ENCODE measurements around the gene TARS2. TPM values are rescaled to one million over a fixed set of nuclear protein-coding genes. Genes with fewer than 3 reads are reported as not detected.

Gene TARS2
- total RNA-seq, 2 experiments from 2014 or later: 42.0 to 55.3 TPM

DNA sequence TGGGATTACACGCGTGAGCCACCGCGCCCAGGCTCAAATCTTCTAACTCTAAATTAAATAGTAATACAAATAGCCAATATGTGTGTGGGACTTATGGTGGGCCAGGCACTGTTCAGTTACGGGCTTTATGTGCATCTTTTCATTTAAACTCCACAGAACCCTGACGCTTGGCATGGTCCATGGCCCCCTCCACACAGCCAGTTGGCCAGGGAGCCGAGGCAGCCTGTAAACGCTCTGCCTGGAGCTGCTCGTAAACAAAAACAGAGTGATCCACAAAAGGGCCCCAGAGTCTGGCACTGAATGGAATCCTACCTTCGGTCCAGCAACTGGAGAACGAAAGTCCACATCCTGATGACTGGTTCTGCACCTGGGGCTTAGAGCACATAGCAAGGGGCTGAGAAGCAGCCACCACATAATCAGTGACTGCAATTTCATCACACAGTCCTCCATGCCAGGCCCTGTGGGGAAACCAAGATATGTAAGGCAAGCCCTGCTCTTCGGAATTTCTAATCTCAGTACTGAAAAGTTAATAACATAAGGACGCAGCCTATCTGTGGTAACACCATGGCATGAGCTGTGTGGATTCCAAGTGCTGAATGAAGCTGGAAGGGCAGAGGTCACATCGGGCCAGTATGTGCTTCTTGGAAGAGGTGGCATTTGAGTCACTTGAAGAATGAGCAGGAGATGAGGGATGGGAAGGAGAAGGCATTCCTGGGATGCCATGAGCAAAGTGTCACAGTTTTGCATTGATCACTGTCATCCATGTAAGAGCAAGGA, 48.5 kb downstream of the TARS2 start:
- no TSS peak for BruUV-seq (replicated peaks)

DNA sequence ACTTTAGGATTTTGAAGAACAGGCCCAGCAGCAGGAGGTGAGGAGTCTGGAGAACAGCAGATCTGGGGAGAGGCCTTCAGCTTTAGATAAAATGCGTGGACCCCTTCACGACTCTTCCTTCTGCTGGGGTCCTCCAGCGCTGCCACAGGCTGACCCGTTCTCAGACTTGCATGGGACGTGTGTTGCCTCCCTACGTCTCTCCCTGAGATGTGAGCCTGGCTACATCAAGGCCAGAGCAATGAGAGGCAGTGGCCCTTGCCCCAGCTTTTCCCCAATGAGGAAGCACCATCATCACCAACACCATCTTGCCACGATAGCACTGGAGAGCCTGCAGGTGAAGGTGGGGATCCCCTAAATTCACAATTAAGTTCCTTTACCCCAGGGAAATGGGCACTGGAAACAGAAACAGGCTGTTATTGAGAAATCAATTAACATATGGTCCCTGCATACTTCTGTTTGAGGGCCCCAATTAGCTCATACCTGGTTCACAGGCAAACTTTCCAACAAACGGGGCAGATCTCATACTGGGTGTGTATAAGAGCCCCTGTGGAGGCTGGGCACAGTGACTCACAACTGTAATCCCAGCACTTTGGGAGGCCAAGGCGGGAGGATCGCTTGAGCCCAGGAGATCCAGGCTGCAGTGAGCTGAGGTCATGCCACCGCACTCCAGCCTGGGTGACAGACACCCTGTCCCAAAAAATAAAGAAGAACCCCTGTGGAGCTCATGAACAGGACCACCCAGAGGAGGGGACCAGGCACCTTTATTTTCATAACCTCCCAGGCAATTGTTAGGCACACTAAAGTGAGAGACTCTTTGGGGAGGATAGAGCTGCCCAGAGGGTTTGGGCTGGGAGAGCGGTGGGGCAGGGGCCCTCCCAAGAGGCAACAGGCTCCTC, 49.9 kb downstream of the TARS2 start:
- intact Hi-C loops (cut with micrococcal nuclease; ENCODE audit: unreplicated experiment): no loop called here
- no peak overlapping the region for H3K4me3 ChIP-seq (ENCODE audit: low read depth, low read length, poor library complexity, severe bottlenecking)
- ChIA-PET POLR2A (interaction anchor here (0.9 kb wide), 1 partner anchor 22 kb away, joined by 3 read pairs; the partner anchor contains the start of gene FALEC), CTCF (ENCODE audit: unreplicated experiment) (no interaction called here)
- TF ChIP-seq, protein P1, sequence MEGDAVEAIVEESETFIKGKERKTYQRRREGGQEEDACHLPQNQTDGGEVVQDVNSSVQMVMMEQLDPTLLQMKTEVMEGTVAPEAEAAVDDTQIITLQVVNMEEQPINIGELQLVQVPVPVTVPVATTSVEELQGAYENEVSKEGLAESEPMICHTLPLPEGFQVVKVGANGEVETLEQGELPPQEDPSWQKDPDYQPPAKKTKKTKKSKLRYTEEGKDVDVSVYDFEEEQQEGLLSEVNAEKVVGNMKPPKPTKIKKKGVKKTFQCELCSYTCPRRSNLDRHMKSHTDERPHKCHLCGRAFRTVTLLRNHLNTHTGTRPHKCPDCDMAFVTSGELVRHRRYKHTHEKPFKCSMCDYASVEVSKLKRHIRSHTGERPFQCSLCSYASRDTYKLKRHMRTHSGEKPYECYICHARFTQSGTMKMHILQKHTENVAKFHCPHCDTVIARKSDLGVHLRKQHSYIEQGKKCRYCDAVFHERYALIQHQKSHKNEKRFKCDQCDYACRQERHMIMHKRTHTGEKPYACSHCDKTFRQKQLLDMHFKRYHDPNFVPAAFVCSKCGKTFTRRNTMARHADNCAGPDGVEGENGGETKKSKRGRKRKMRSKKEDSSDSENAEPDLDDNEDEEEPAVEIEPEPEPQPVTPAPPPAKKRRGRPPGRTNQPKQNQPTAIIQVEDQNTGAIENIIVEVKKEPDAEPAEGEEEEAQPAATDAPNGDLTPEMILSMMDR (conservative IDR thresholded peaks at IDR 0.05; ENCODE audit: low read length): no peak
- no peaks in the 10 kb centered on the region for H3K9me2 ChIP-seq (ENCODE audit: insufficient read depth, low read length)
- no peak overlapping the region for H3K4me2 ChIP-seq (ENCODE audit: low read length)
- no peaks in the 10 kb centered on the region for H3K9me3 ChIP-seq (ENCODE audit: low read length)
- no peaks in the 10 kb centered on the region for H3K79me2 ChIP-seq (ENCODE audit: insufficient read depth, low read depth, low read length)
- no TSS peak for BruUV-seq (replicated peaks)
- DNase-seq (ENCODE audit: low spot score): no peak
- H4K20me1 ChIP-seq (ENCODE audit: insufficient read depth, low read length): no peaks in the 10 kb centered on the region
- no peak overlapping the region for H3K27ac ChIP-seq (ENCODE audit: low read depth, low read length, poor library complexity, severe bottlenecking)
- H2AFZ ChIP-seq (ENCODE audit: low read length): no peak overlapping the region
- H3K36me3 ChIP-seq (ENCODE audit: insufficient read depth, low read length): no peaks in the 10 kb centered on the region
- H3K4me1 ChIP-seq (ENCODE audit: insufficient read depth, low read length, poor library complexity, severe bottlenecking): no peaks in the 10 kb centered on the region

More for the DNA sequence above, 48.5 kb downstream of the TARS2 start:
- no peaks in the 10 kb centered on the region for H3K4me1 ChIP-seq (ENCODE audit: insufficient read depth, low read length, poor library complexity, severe bottlenecking)
- no peaks in the 10 kb centered on the region for H3K36me3 ChIP-seq (ENCODE audit: insufficient read depth, low read length)
- intact Hi-C loops (cut with micrococcal nuclease; ENCODE audit: unreplicated experiment): no loop called here
- POLR2A ChIA-PET: interaction anchor here (0.9 kb wide), 1 partner anchor 21 kb away, joined by 3 read pairs; the partner anchor contains the start of gene FALEC
- H3K4me3 ChIP-seq (ENCODE audit: low read depth, low read length, poor library complexity, severe bottlenecking): no peak overlapping the region
- CTCF ChIA-PET (ENCODE audit: unreplicated experiment): no interaction called here
- no peak overlapping the region for H2AFZ ChIP-seq (ENCODE audit: low read length)
- no peaks in the 10 kb centered on the region for H3K79me2 ChIP-seq (ENCODE audit: insufficient read depth, low read depth, low read length)
- TF ChIP-seq, protein P1 (conservative IDR thresholded peaks at IDR 0.05; ENCODE audit: low read length): no peak
- TF ChIP-seq EZH2phosphoT487 (IDR thresholded peaks at IDR 0.05; ENCODE audit: borderline replicate concordance, low read depth, low read length): no peak
- no peaks in the 10 kb centered on the region for H4K20me1 ChIP-seq (ENCODE audit: insufficient read depth, low read length)
- no peaks in the 10 kb centered on the region for H3K9me2 ChIP-seq (ENCODE audit: insufficient read depth, low read length)
- no peak overlapping the region for H3K27ac ChIP-seq (ENCODE audit: low read depth, low read length, poor library complexity, severe bottlenecking)
- H3K4me2 ChIP-seq (ENCODE audit: low read length): no peak overlapping the region
- DNase-seq (ENCODE audit: low spot score): no peak
- H3K9me3 ChIP-seq (ENCODE audit: low read length): no peaks in the 10 kb centered on the region
